H9 (cell line): ENCODE results near the gene CXCL3. TPM values are rescaled to one million over a fixed set of nuclear protein-coding genes. Genes with fewer than 3 reads are reported as not detected.

Experiments used
- DNase-seq: peaks from one replicate; pipeline ENCODE4 v3.0.0-alpha.2; 2017
- H2AFZ ChIP-seq: one replicate; pipeline ENCODE4 v1.6.1; 2013; ENCODE audit warnings: mild to moderate bottlenecking, low read length, control low read depth, moderate library complexity
- H2AK5ac ChIP-seq: 2 replicates; pipeline ENCODE4 v1.6.1; 2013; ENCODE audit warnings: low read length, control low read depth, mixed read lengths; ENCODE audit not compliant: insufficient read length
- H2BK120ac ChIP-seq: one replicate; pipeline ENCODE4 v1.6.1; 2013; ENCODE audit warnings: low read depth, mild to moderate bottlenecking, low read length, control low read depth, inconsistent platforms; ENCODE audit not compliant: poor library complexity, severe bottlenecking
- H2BK12ac ChIP-seq: 2 replicates; pipeline ENCODE4 v1.6.1; 2013; ENCODE audit warnings: low read length, control low read depth, mixed read lengths, low read depth; ENCODE audit not compliant: insufficient read length
- H2BK15ac ChIP-seq: 2 replicates; pipeline ENCODE4 v1.6.1; 2013; ENCODE audit warnings: low read depth, low read length, control low read depth
- H2BK20ac ChIP-seq: one replicate; pipeline ENCODE4 v1.6.1; 2013; ENCODE audit warnings: low read depth, mild to moderate bottlenecking, low read length, control low read depth, inconsistent platforms; ENCODE audit not compliant: poor library complexity, severe bottlenecking
- H2BK5ac ChIP-seq: 2 replicates; pipeline ENCODE4 v1.6.1; 2013; ENCODE audit warnings: low read length, control low read depth, mixed read lengths; ENCODE audit not compliant: insufficient read length
- H3K14ac ChIP-seq: 2 replicates; pipeline ENCODE4 v1.6.1; 2013; ENCODE audit warnings: low read length, control low read depth; ENCODE audit not compliant: insufficient read depth
- H3K18ac ChIP-seq: 2 replicates; pipeline ENCODE4 v1.6.1; 2013; ENCODE audit warnings: low read depth, mild to moderate bottlenecking, mixed read lengths, low read length, control low read depth; ENCODE audit not compliant: insufficient read length
- H3K23ac ChIP-seq: 2 replicates; pipeline ENCODE4 v1.6.1; 2013; ENCODE audit warnings: low read length, control low read depth, mixed read lengths, low read depth; ENCODE audit not compliant: insufficient read length
- H3K23me2 ChIP-seq: 2 replicates; pipeline ENCODE4 v1.6.1; 2013; ENCODE audit warnings: low read depth, mild to moderate bottlenecking, mixed read lengths, low read length, control low read depth; ENCODE audit not compliant: insufficient read length, poor library complexity, severe bottlenecking
- H3K27ac ChIP-seq: 2 replicates; pipeline ENCODE4 v1.5.1; 2013; ENCODE audit warnings: low read length, control low read depth, mixed read lengths, low read depth; ENCODE audit not compliant: insufficient read length
- H3K27me3 ChIP-seq: 2 replicates; pipeline ENCODE4 v1.6.1; 2013; ENCODE audit warnings: low read length, control low read depth, inconsistent platforms; ENCODE audit not compliant: insufficient read depth
- H3K4ac ChIP-seq: 2 replicates; pipeline ENCODE4 v1.6.1; 2013; ENCODE audit warnings: low read depth, mild to moderate bottlenecking, control low read depth, inconsistent platforms, low read length, moderate library complexity
- H3K4me1 ChIP-seq: 2 replicates; pipeline ENCODE4 v1.6.1; 2013; ENCODE audit warnings: low read length, control low read depth, inconsistent platforms; ENCODE audit not compliant: insufficient read depth
- H3K4me2 ChIP-seq: 2 replicates; pipeline ENCODE4 v1.6.1; 2013; ENCODE audit warnings: low read length, control low read depth, mixed read lengths; ENCODE audit not compliant: insufficient read length, insufficient read depth
- H3K56ac ChIP-seq: 2 replicates; pipeline ENCODE4 v1.6.1; 2013; ENCODE audit warnings: low read depth, mild to moderate bottlenecking, mixed read lengths, low read length, control low read depth; ENCODE audit not compliant: insufficient read length
- H3K79me1 ChIP-seq: 2 replicates; pipeline ENCODE4 v1.6.1; 2013; ENCODE audit warnings: low read depth, mild to moderate bottlenecking, moderate library complexity, low read length, control low read depth, inconsistent platforms; ENCODE audit not compliant: insufficient read depth, poor library complexity, severe bottlenecking
- H3K79me2 ChIP-seq: 2 replicates; pipeline ENCODE4 v1.6.1; 2013; ENCODE audit warnings: low read length, control low read depth, inconsistent platforms; ENCODE audit not compliant: insufficient read depth
- H3K9ac ChIP-seq: 2 replicates; pipeline ENCODE4 v1.6.1; 2013; ENCODE audit warnings: low read length, control low read depth, mixed read lengths; ENCODE audit not compliant: insufficient read length; ENCODE audit errors: extremely low read depth
- H3K9me3 ChIP-seq: one replicate; pipeline ENCODE4 v1.6.1; 2013; ENCODE audit warnings: low read depth, low read length, inconsistent platforms; ENCODE audit not compliant: control insufficient read depth
- H3T11ph ChIP-seq: one replicate; pipeline ENCODE4 v1.6.1; 2013; ENCODE audit warnings: mild to moderate bottlenecking, low read length, control low read depth, inconsistent platforms
- H4K20me1 ChIP-seq: one replicate; pipeline ENCODE4 v1.6.1; 2013; ENCODE audit not compliant: control insufficient read depth, insufficient read length, insufficient read depth
- H4K5ac ChIP-seq: 2 replicates; pipeline ENCODE4 v1.6.1; 2013; ENCODE audit warnings: low read depth, mild to moderate bottlenecking, mixed read lengths, low read length, control low read depth; ENCODE audit not compliant: insufficient read length
- H4K8ac ChIP-seq: replicated peaks from 2 replicates; pipeline ENCODE4 v1.6.1; 2013; ENCODE audit warnings: low read length, control low read depth, mixed read lengths, low read depth; ENCODE audit not compliant: insufficient read length
- H4K91ac ChIP-seq: 2 replicates; pipeline ENCODE4 v1.6.1; 2013; ENCODE audit warnings: low read depth, mild to moderate bottlenecking, moderate library complexity, mixed read lengths, low read length, control low read depth; ENCODE audit not compliant: insufficient read length
- H3K27ac Mint-ChIP-seq, 3 experiments: 2 replicates in 2 of 3; 3 replicates in 1 of 3; pipeline ENCODE4 v1.8.0; 2020 to 2021; ENCODE audit warnings: mixed read lengths in 3 of 3, mild to moderate bottlenecking in 1 of 3, moderate library complexity in 1 of 3
- H3K27me3 Mint-ChIP-seq: 2 replicates; pipeline ENCODE4 v1.8.0; 2021; ENCODE audit warnings: low read depth, mild to moderate bottlenecking, moderate library complexity, mixed read lengths
- H3K36me3 Mint-ChIP-seq, 3 experiments: 2 replicates in 2 of 3; 3 replicates in 1 of 3; pipeline ENCODE4 v1.8.0; 2020 to 2021; ENCODE audit warnings: low read depth in 3 of 3, mixed read lengths in 3 of 3; ENCODE audit not compliant: insufficient read depth in 1 of 3
- H3K4me1 Mint-ChIP-seq, 2 experiments: 2 replicates each; pipeline ENCODE4 v1.8.0; 2020; ENCODE audit warnings: mixed read lengths in 2 of 2
- H3K4me3 Mint-ChIP-seq, 2 experiments: 2 replicates in 1 of 2; 3 replicates in 1 of 2; pipeline ENCODE4 v1.8.0; 2020 to 2021; ENCODE audit warnings: mild to moderate bottlenecking in 2 of 2, mixed read lengths in 2 of 2, moderate library complexity in 1 of 2
- H3K9me3 Mint-ChIP-seq, 2 experiments: 2 replicates in 1 of 2; 3 replicates in 1 of 2; pipeline ENCODE4 v1.8.0; 2020; ENCODE audit warnings: mild to moderate bottlenecking in 2 of 2, mixed read lengths in 2 of 2, moderate library complexity in 1 of 2
- total RNA-seq: library from RNA; stranded (reverse); gene quantifications from 2 replicates; pipeline ENCODE4 v1.2.1, GENCODE V29; 2021
- TF ChIP-seq, protein P1 (sequence below): fragments of 200-600 bp; sonication (generic); conservative IDR thresholded peaks from 3 replicates; pipeline ENCODE4 v1.8.0; 2021; ENCODE audit warnings: antibody characterized with exemption, mild to moderate bottlenecking

The CXCL3 gene
- total RNA-seq, 1 experiment from 2014 or later = 3.7 TPM

DNA sequence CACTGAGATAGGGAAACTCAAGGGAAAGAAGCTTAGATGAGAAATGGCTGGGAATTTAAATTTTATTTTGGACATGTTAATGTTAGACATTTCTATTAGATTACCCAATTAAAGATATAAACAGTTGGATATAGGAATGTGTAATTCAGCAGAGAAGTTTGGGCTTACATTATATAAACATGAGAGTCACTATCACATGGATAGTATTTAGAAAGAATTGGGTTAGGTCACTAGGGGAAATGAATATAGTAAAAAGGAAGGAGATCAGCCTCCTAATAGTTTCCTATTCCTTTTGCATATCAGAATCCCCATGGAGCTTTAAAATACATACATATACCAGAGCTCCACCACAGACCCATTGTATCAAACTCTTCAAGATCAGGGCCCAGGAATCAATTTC lies 20.4 kb downstream of the CXCL3 start:
- H2BK5ac ChIP-seq = no peak overlapping the region
- H3K27me3 Mint-ChIP-seq = no peaks in the 10 kb centered on the region
- H3K79me2 ChIP-seq = no peaks in the 10 kb centered on the region
- no peak overlapping the region for H3K27ac ChIP-seq
- H3T11ph ChIP-seq = no peak overlapping the region
- no peak overlapping the region for H3K4me3 Mint-ChIP-seq
- no peak overlapping the region for H3K56ac ChIP-seq
- no peak overlapping the region for H2BK12ac ChIP-seq
- H4K5ac ChIP-seq = no peak overlapping the region
- H3K14ac ChIP-seq = no peak overlapping the region
- H3K18ac ChIP-seq = no peak overlapping the region
- no peak overlapping the region for H2BK20ac ChIP-seq
- TF ChIP-seq, protein P1, sequence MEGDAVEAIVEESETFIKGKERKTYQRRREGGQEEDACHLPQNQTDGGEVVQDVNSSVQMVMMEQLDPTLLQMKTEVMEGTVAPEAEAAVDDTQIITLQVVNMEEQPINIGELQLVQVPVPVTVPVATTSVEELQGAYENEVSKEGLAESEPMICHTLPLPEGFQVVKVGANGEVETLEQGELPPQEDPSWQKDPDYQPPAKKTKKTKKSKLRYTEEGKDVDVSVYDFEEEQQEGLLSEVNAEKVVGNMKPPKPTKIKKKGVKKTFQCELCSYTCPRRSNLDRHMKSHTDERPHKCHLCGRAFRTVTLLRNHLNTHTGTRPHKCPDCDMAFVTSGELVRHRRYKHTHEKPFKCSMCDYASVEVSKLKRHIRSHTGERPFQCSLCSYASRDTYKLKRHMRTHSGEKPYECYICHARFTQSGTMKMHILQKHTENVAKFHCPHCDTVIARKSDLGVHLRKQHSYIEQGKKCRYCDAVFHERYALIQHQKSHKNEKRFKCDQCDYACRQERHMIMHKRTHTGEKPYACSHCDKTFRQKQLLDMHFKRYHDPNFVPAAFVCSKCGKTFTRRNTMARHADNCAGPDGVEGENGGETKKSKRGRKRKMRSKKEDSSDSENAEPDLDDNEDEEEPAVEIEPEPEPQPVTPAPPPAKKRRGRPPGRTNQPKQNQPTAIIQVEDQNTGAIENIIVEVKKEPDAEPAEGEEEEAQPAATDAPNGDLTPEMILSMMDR = no peak
- no peak overlapping the region for H2AFZ ChIP-seq
- H3K36me3 Mint-ChIP-seq = peaks cover 0 to 4% (median 1%) of the 10 kb centered on the region in 3 experiments; a peak in 3 of 7 replicates
- H3K4ac ChIP-seq = no peak overlapping the region
- no peak overlapping the region for H3K27ac Mint-ChIP-seq
- H4K20me1 ChIP-seq = no peaks in the 10 kb centered on the region
- H2BK120ac ChIP-seq = no peak overlapping the region
- peaks cover 18 to 24% of the 10 kb centered on the region in 2 experiments for H3K4me1 Mint-ChIP-seq
- no peaks in the 10 kb centered on the region for H3K23me2 ChIP-seq
- H3K9ac ChIP-seq = no peak overlapping the region
- no peak overlapping the region for H2AK5ac ChIP-seq
- no peak overlapping the region for H3K23ac ChIP-seq
- no peak for DNase-seq
- H4K91ac ChIP-seq = no peak overlapping the region
- H2BK15ac ChIP-seq = no peak overlapping the region
- no peak overlapping the region for H4K8ac ChIP-seq
- no peaks in the 10 kb centered on the region for H3K9me3 ChIP-seq
- peaks cover 5% of the 10 kb centered on the region; the same call in 1 of the 2 replicates for H3K4me1 ChIP-seq
- no peaks in the 10 kb centered on the region for H3K27me3 ChIP-seq
- no peaks in the 10 kb centered on the region for H3K79me1 ChIP-seq
- H3K9me3 Mint-ChIP-seq = peaks cover 0 to 3% of the 10 kb centered on the region in 2 experiments; a peak in 3 of 5 replicates
- no peak overlapping the region for H3K4me2 ChIP-seq
